ENCODE results near the gene ETV6.

DNA sequence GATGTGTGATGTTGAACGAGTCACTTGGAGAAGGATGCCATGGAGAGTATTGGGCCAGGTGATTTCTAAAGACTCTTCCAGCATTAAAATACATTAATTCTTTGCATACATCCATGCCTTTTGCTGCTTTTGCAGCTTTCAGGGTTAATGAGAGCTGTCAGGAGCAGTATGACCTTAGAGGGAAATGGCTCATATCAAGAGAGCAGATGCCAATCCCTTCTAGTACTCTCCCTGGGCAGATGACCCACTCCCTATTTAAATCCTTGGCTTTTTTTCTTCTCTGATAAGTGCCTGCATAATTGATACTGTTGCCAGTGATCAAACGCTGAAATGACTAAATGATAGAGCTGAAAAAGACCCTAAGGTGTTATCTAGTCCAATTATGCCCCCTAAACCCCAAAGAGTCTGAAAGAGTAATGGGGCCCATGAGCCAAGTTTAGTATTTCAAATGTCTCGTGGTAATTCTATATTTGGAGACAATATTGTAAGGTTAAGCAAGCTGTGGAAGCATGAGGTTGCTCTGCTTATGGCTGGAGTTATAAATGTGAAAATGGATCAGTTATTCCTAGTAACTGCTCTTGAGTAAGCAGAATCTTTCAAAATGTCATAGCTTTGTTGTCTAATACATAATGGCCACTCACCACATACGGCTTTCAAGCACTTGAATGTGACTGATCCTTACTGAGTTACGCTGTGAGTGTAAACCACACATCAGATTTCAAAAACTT is 137.3 kb downstream of the ETV6 start:
- TF ChIP-seq POLR2AphosphoS5 (IDR thresholded peaks at IDR 0.05; ENCODE audit: insufficient read depth in 1 of 2, low read depth in 1 of 2) (no peak), POLR2A (IDR thresholded peaks at IDR 0.05) (no peak), CTCF (IDR thresholded peaks at IDR 0.05) (no peak)

All from vagina (tissue), 2 donors.